Tibial nerve (tissue), 3 donors: Measurements from ENCODE around the gene CCDC18.

Experiments
- CTCF ChIP-seq, 5 experiments: fragments of 200-600 bp in 3 of 5; fragments of 450-650 bp in 2 of 5; sonication (generic) in 3 of 5; IDR thresholded peaks; one replicate each; pipeline ENCODE4 v1.5.1; 2016 to 2019; ENCODE audit warnings: antibody characterized with exemption in 5 of 5, mild to moderate bottlenecking in 3 of 5, moderate library complexity in 2 of 5
- POLR2A ChIP-seq, 2 donors: fragments of 450-650 bp; IDR thresholded peaks; one replicate each; pipeline ENCODE4 v1.6.1; 2017; ENCODE audit warnings: antibody characterized with exemption in 2 of 2, mild to moderate bottlenecking in 2 of 2, moderate library complexity in 2 of 2

- TF ChIP-seq CTCF (IDR thresholded peaks at IDR 0.05) (no peak), POLR2A (IDR thresholded peaks at IDR 0.05) (no peak)
These were observed 47.9 kb upstream of the CCDC18 start for GRCh38 chr1:93132638-93133037.
